BJ (cell line): ENCODE measurements around the gene ELFN2. TPM values are rescaled to one million over a fixed set of nuclear protein-coding genes. Genes with fewer than 3 reads are reported as not detected.
"Not testable (repeated sequence)": the region's sequence is repeated elsewhere in the genome, so short reads cannot be mapped to it uniquely, and the experiment has no call there.

Source experiments
- CTCF ChIA-PET: fragments of 350-600 bp; formaldehyde crosslinking; extraction: SDS; loops from one replicate; lab custom pipeline; 2021; ENCODE audit warnings: antibody characterized with exemption, inconsistent platforms; lab: Yijun Ruan, JAX
- POLR2A ChIA-PET: fragments of 300-600 bp; sonication (Branson Sonifier 250); formaldehyde crosslinking; extraction: SDS; loops from one replicate; lab custom pipeline; 2021; ENCODE audit warnings: antibody characterized with exemption; lab: Charles Lee
- DNase-seq: peaks from one replicate; pipeline ENCODE4 v3.0.0-alpha.2; 2011; ENCODE audit warnings: low read depth
- H3K27me3 ChIP-seq: 2 replicates; pipeline ENCODE4 v1.6.0; 2011; ENCODE audit warnings: low read length; ENCODE audit not compliant: control insufficient read depth, insufficient read depth
- H3K36me3 ChIP-seq: 2 replicates; pipeline ENCODE4 v1.5.1; 2011; ENCODE audit warnings: low read length; ENCODE audit not compliant: control insufficient read depth, insufficient read depth
- H3K4me3 ChIP-seq: 2 replicates; pipeline ENCODE4 v1.5.1; 2011; ENCODE audit warnings: low read depth, mild to moderate bottlenecking, control low read depth, low read length
- CTCF ChIP-seq: IDR thresholded peaks from 2 replicates; pipeline ENCODE4 v1.5.1; 2011; ENCODE audit warnings: low read depth, mild to moderate bottlenecking, control low read depth, inconsistent platforms, low read length, moderate library complexity; ENCODE audit not compliant: insufficient read depth
- polyA plus RNA-seq: library from polyadenylated mRNA; depleted of rRNA; stranded (reverse); fragments of >200 nt; gene quantifications from 2 replicates; pipeline ENCODE4 v1.2.3, GENCODE V29; 2011

Gene ELFN2
- polyA plus RNA-seq, 1 experiment = 0.34 TPM

GRCh38 chr22:37401401-37402183, 25.7 kb downstream of the ELFN2 start:
- Histone ChIP-seq H3K36me3 (no peaks in the 10 kb centered on the region), H3K4me3 (no peak overlapping the region), H3K27me3 (no peaks in the 10 kb centered on the region; the same call in 1 of the 2 replicates)
- TF ChIP-seq CTCF = no peak
- ChIA-PET POLR2A (no interaction called here), CTCF (interaction anchor here (1.1 kb wide), 1 partner anchor 27 kb away, joined by 5 read pairs; no protein-coding TSS in a partner anchor)
- no peak for DNase-seq

GRCh38 chr22:37400719-37401118, 26.6 kb downstream of the ELFN2 start:
- Histone ChIP-seq H3K4me3 (no peak overlapping the region), H3K36me3 (no peaks in the 10 kb centered on the region), H3K27me3 (no peaks in the 10 kb centered on the region; the same call in 1 of the 2 replicates)
- CTCF ChIA-PET = no interaction called here
- no peak for TF ChIP-seq CTCF
- POLR2A ChIA-PET = no interaction called here
- no peak for DNase-seq

GRCh38 chr22:37399457-37399856, 27.8 kb downstream of the ELFN2 start:
- CTCF ChIA-PET, H3K4me3 ChIP-seq, POLR2A ChIA-PET, H3K36me3 ChIP-seq, H3K27me3 ChIP-seq, DNase-seq: not testable (repeated sequence)

- ChIA-PET CTCF (interaction anchor here (1.2 to 3.1 kb wide), 5 partner anchors 10 to 61 kb away, joined by 3 to 13 read pairs (median 4); no protein-coding TSS in a partner anchor), POLR2A (no interaction called here)
- no peaks in the 10 kb centered on the region for H3K36me3 ChIP-seq
- peaks cover 5% of the 10 kb centered on the region; the same call in 1 of the 2 replicates for H3K27me3 ChIP-seq
- DNase-seq = no peak
- H3K4me3 ChIP-seq = no peak overlapping the region
- no peak for TF ChIP-seq CTCF
Measured at GRCh38 chr22:37397226-37397625, 30.1 kb downstream of the ELFN2 start.

- POLR2A ChIA-PET = no interaction called here
Measured at GRCh38 chr22:37396488-37397084, 30.7 kb downstream of the ELFN2 start.

More at GRCh38 chr22:37396488-37397084, 30.7 kb downstream of the ELFN2 start:
- Histone ChIP-seq H3K4me3 (no peak overlapping the region), H3K27me3 (peaks cover 5% of the 10 kb centered on the region; the same call in 1 of the 2 replicates), H3K36me3 (no peaks in the 10 kb centered on the region)
- DNase-seq = no peak
- TF ChIP-seq CTCF = no peak
- CTCF ChIA-PET = interaction anchor here (0.6 to 3.1 kb wide), 7 partner anchors 8 to 61 kb away, joined by 3 to 13 read pairs (median 4); no protein-coding TSS in a partner anchor
